OCI-LY3 (cell line): ENCODE data around the gene DHRS13.

Experiments
- CTCF ChIP-seq: fragments of 200-600, 300-600 bp; sonication (generic); IDR thresholded peaks from 2 replicates; pipeline ENCODE4 v1.5.1; 2014; ENCODE audit warnings: antibody characterized with exemption, low read length, low read depth
- EZH2phosphoT487 ChIP-seq: fragments of 200-600 bp; shearing (Covaris generic); IDR thresholded peaks from 2 replicates; pipeline ENCODE4 v1.6.1; 2018; ENCODE audit warnings: antibody characterized with exemption, mixed run types, low read depth

- TF ChIP-seq CTCF: no peak
- no peak for TF ChIP-seq EZH2phosphoT487
Measured at GRCh38 chr17:28948342-28948741, 45.5 kb upstream of the DHRS13 start.
